ENCODE results near the gene ATF3. TPM values are rescaled to one million over a fixed set of nuclear protein-coding genes. Genes with fewer than 3 reads are reported as not detected.

ATF3 gene
- total RNA-seq, 2 donors from 2014 or later, result 12.6 to 27.6 TPM

DNA sequence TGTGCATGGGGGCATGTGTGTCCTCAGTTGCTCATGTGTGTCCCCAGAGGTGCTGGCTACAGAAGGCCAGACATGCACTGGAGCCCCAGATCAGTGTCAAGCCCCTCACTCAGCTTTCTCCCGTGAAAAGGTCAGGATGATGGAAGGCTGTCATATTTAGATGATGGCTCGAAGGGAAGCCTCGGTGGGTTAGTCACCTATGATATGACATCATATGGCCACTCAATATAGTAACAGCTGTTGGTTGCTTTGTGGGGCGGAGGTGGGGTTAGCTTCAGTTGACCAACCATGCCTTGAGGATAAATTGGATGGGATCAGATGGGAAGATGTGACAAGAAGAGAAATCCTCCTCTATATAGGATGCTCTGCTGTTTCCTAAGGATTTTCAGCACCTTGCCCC lies 43.5 kb upstream of the ATF3 start:
- no peak overlapping the region for H3K4me3 ChIP-seq
- no peaks in the 10 kb centered on the region for H3K9me3 ChIP-seq
- no peaks in the 10 kb centered on the region for H3K36me3 ChIP-seq
- TF ChIP-seq, protein P1, sequence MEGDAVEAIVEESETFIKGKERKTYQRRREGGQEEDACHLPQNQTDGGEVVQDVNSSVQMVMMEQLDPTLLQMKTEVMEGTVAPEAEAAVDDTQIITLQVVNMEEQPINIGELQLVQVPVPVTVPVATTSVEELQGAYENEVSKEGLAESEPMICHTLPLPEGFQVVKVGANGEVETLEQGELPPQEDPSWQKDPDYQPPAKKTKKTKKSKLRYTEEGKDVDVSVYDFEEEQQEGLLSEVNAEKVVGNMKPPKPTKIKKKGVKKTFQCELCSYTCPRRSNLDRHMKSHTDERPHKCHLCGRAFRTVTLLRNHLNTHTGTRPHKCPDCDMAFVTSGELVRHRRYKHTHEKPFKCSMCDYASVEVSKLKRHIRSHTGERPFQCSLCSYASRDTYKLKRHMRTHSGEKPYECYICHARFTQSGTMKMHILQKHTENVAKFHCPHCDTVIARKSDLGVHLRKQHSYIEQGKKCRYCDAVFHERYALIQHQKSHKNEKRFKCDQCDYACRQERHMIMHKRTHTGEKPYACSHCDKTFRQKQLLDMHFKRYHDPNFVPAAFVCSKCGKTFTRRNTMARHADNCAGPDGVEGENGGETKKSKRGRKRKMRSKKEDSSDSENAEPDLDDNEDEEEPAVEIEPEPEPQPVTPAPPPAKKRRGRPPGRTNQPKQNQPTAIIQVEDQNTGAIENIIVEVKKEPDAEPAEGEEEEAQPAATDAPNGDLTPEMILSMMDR (IDR thresholded peaks at IDR 0.05), result no peak
- no peak for DNase-seq (ENCODE audit: low spot score)
- H3K27me3 ChIP-seq, result no peaks in the 10 kb centered on the region
- H3K4me1 ChIP-seq, result peaks cover 0 to 17% of the 10 kb centered on the region in 2 donors
- H3K27ac ChIP-seq, result no peak overlapping the region

GRCh38 chr1:212565571-212566305 lies 42.8 kb upstream of the ATF3 start:
- Histone ChIP-seq H3K9me3 (no peaks in the 10 kb centered on the region), H3K4me1 (peaks cover 0 to 17% of the 10 kb centered on the region in 2 donors), H3K27me3 (no peaks in the 10 kb centered on the region), H3K27ac (no peak overlapping the region), H3K4me3 (no peak overlapping the region), H3K36me3 (no peaks in the 10 kb centered on the region)
- TF ChIP-seq, protein P1 (IDR thresholded peaks at IDR 0.05), result no peak
- no peak for DNase-seq (ENCODE audit: low spot score)

DNA sequence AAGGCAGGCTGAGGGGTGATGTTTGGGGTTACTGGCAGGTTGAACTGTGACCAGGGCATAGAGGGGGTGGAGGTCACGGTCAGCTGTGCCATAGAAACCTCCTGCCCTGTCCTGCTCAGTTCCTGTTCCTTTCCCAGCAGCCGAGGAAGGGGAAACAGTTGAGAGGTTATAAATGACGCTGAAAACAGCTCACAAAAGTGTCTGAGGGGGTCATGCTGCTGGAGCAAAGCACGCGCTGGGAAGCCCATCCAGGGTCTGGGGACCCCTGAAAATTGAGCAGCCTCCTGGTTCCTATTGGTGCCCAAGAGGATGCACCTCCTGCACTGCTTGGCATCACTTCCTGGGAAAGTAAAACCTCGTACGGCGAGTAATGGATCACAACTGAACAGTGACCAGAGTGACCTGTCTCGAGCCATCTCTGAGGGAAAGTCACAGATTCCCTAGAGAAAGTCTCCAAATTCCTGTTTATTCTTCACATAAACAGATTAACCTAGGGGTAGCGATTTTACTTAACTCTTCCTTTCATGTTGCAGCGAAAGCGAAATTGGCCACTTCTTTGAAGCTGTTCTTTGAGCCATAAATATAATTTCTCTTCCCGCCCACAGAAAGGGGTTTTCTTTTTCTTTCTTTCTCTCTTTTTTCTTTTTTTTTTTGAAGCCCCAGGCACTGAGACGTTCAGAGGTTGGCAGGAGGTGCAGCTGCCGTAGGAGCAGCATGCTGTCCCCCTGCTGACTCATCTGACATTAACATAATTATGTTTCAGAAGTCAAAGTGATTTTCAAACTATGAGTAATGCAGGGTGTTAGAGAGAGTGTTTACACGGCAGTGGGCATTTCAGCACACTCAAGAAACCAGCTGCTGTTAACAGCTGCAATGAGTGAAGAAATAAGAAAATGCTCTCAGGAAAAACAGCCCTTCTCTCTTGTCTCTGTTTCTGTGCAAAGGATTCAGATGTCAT lies 41.8 kb upstream of the ATF3 start:
- Histone ChIP-seq H3K27me3 (no peaks in the 10 kb centered on the region), H3K27ac (peak overlapping the region; percentile 46 to 68), H3K4me3 (peak overlapping the region; percentile 27 to 38), H3K9me3 (no peaks in the 10 kb centered on the region), H3K4me1 (peaks cover 0 to 17% of the 10 kb centered on the region in 2 donors), H3K36me3 (no peaks in the 10 kb centered on the region)
- DNase-seq (ENCODE audit: low spot score), result no peak
- TF ChIP-seq, protein P1 (IDR thresholded peaks at IDR 0.05), result no peak

DNA sequence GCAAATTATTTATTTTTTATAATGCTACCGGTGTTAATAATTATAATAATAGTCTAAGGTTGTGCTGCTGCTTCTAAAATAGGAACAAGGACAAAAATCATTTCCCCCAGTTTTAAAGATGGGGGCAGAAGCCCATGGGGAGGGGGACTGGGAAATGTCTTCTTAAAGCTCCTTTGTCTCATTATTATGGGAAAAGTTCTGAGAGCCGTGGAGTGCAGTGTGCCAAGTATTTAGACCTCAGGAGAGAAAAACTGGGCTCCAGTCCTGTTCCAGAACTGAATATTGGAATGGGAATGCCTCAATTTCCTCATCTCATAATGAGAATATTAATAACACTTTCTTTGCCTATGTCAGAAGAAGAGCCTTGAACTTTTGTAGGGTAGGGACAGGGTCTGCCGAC lies 40.9 kb upstream of the ATF3 start:
- H3K27ac ChIP-seq, result peak overlapping the region in 1 of 2 donors; percentile 68
- no peaks in the 10 kb centered on the region for H3K27me3 ChIP-seq
- no peaks in the 10 kb centered on the region for H3K36me3 ChIP-seq
- TF ChIP-seq, protein P1 (IDR thresholded peaks at IDR 0.05), result no peak
- peaks cover 0 to 17% of the 10 kb centered on the region in 2 donors for H3K4me1 ChIP-seq
- H3K9me3 ChIP-seq, result no peaks in the 10 kb centered on the region
- no peak overlapping the region for H3K4me3 ChIP-seq
- no peak for DNase-seq (ENCODE audit: low spot score)

- no peaks in the 10 kb centered on the region for H3K36me3 ChIP-seq
These were observed 39.5 kb upstream of the ATF3 start for GRCh38 chr1:212568978-212569537.

More at GRCh38 chr1:212568978-212569537, 39.5 kb upstream of the ATF3 start:
- Histone ChIP-seq H3K9me3 (no peaks in the 10 kb centered on the region), H3K27me3 (no peaks in the 10 kb centered on the region), H3K4me3 (no peak overlapping the region), H3K27ac (no peak overlapping the region), H3K4me1 (peaks cover 0 to 17% of the 10 kb centered on the region in 2 donors)
- DNase-seq (ENCODE audit: low spot score), result no peak
- TF ChIP-seq, protein P1 (IDR thresholded peaks at IDR 0.05), result no peak
